Posterior cingulate gyrus (tissue), 11 donors: ENCODE data around the gene COA8.

ENCODE experiments used
- DNase-seq, 10 donors: peaks; one replicate each; pipeline versions ENCODE4 v3.0.0 to v3.0.0-alpha.2; 2020 to 2021; ENCODE audit warnings: mixed read lengths in 3 of 10
- intact Hi-C: fragments of 100-400 bp; cut with DNase I; formaldehyde crosslinking; loops from one replicate; pipeline ENCODE4 v1.15.1; 2023

COA8 gene

DNA sequence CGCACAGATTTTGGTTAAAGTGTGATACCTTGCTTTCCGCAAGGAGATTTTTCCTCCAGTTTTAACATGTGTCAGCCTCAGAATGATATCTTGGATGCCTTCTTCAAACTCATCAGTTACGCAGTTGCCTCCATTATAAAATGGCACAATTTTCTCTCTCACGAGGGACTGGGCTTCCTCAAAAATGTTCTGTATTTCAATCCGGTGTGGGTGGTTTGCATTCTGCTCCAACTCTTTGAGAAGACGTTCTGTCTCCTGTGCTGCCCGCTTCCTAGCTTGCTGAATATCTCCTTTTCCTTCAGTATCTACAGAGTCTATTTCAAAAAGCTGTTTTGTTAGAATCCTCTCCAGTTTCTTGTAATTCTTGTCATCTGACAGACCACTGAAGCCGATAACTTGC is 2.1 kb upstream of the COA8 start:
- intact Hi-C loops: no loop called here

DNA sequence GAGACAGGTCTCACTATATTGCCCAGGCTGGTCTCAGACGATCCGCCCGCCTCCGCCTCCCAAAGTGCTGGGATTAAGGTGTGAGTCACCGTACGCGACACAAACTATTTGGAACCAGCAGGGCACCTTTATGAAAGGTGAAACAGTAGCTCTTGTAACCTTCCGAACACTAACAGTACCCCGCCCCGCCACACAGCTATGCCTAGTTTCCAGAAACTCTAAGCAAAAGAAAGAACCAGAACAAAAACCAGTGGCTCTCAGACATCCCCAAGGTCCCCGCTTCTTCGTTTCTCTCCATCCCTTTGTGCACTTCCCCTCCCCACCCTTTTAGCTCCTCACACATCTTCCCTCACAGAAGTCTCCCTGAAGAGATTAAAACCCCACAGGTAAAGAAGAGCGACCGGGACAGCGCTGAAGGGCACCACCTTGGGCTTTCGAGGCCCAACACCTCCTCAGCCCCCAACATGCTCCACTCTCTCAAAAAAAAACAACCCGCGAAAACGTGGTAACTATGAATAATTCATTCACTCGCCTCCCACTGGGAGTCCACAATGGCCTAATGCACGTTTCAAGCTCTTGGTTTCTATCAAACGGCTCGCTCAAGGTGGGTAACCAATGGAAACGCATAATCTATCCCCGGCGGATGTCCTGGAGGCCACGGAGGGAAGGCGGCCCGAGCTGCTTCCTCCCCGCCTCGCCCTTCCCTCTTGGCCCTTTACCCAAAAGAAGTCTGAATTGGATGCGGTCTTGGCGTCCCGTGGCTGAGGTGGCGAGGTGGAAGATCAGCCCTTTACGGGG is 1.2 kb upstream of the COA8 start:
- intact Hi-C loops: no loop called here
- peak in 1 of 10 donors; percentile 52 for DNase-seq

More for the DNA sequence above, 2.1 kb upstream of the COA8 start:
- no peak for DNase-seq

DNA sequence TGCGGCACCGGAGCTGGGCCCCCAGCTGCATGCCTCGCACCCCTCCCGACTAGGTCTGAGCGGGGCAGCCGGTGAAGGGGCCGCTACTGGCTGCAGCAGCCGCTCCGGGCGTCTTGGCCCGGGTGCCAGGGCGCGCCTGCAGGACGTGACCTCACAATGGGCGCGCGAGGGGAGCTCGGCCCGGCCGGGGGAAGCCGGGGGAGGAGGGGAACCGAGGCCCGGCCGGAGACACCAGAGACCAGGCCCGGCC is 656 bp upstream of the COA8 start:
- DNase-seq: peak in 1 of 10 donors; percentile 80
- intact Hi-C loops: no loop called here

DNA sequence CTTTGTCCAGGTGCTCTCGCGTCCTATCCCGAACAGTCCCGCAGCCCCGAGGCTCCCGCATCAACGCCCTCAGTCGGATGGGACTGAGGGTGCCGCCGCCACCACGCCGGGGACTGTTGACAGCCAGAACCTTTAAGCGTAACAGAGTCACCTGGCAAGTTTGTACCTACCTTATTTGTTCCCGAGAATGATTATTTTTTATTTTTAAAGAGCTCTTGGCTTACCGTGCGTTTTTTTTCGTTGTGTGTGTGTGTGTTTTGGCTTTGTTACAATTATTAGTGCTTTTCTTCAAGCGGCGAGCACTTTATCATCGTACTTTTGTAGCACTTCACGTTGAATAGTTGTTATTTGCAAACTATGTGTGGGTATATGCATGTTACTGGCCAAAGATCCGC is 463 bp downstream of the COA8 start:
- intact Hi-C loops: no loop called here
- DNase-seq: no peak

DNA sequence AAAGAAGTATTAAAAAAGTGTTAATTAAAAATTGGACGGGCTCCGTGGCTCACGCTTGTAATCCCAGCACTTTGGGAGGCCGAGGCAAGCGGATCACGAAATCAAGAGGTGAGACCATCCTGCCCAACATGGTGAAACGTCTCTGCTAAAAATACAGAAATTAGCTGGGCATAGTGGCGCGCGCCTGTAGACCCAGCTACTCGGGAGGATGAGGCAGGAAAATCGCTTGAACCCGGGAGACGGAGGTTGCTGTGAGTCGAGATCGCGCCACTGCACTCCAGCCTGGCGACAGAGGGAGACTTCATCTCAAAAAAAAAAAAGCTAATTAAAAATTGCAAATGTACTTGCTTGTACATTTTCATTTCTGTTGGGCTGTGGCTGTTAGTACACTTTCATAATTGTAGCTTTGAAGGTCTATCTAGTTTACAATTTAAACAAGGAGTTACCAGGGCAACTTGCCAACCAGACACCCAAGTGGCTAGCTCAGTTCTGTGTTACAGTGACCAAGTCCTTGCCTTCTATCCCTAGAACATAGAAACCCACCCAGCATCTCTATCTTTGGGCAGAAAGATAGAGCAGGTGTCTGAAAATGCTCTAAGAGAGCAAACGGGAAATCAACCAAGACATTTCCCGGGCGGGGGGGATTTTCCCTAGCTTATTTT is 1.2 kb downstream of the COA8 start:
- no peak for DNase-seq
- intact Hi-C loops: no loop called here

DNA sequence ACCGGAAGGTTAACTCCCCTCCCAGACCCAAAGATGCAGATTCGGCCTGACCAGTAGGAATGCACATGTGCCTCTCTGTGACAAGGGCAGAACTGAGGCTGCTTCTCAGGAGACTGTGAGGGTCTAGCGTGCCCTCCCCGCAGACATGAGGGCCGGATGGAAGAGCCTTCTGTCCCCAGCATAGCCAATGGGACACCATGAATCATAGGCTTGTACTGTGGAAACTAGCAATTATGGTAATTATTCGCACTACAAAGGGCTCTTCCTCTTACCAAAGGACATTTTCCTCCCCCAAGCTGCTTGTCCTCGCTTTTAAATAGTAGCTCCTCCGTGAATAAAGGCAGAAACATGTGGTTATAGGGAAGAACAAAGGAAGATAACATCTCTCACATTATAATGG is 6.2 kb downstream of the COA8 start:
- DNase-seq: peak in 2 of 10 donors; percentile 18 to 74
- intact Hi-C loops: no loop called here

DNA sequence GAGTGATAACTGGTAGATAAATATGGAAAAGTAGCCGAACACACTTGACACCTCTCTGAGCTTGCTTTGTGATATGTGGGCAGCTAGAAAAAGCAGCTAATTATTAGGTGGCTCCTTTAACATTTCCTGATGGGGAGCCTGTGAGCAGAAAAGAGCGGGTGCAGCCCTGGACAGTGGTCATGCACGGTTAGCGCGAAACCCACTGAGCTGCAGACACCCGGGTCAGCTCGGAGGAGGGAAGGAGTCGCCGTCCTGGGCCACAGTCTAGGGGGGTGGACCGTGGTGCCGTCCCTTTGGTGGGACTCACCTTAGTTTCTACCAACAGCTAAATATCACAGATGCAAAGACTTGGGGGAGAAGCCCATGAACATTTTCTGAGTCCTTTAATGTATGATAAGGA is 6.6 kb downstream of the COA8 start:
- intact Hi-C loops: no loop called here
- peak in 2 of 10 donors; percentile 24 to 80 for DNase-seq

DNA sequence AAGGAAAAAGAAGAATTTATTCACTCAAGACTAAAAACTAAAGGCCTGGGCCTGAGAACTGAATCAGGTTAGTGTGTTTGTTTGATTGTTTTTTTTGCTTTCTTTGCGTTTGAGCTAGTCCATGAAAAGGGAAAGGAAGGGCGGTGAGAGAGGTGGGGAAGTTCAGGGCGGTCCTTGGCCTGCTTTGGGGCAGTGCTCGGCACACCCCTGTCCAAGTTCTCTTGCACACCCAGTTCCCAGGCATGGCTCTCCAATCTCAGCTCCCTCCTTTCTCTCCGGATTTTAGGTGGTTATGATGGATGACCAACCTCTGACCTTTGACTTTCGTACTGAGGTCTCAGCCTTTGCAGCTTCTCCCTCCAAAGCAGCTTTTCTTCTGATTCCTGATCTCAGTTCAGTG is 11.3 kb downstream of the COA8 start:
- peak in 2 of 10 donors; percentile 5 to 18 for DNase-seq
- intact Hi-C loops: loop anchor here (5.0 to 10.0 kb wide), 3 partner anchors 53 to 338 kb away; partner anchors contain the start of genes KLC1, XRCC3 and ZFYVE21

DNA sequence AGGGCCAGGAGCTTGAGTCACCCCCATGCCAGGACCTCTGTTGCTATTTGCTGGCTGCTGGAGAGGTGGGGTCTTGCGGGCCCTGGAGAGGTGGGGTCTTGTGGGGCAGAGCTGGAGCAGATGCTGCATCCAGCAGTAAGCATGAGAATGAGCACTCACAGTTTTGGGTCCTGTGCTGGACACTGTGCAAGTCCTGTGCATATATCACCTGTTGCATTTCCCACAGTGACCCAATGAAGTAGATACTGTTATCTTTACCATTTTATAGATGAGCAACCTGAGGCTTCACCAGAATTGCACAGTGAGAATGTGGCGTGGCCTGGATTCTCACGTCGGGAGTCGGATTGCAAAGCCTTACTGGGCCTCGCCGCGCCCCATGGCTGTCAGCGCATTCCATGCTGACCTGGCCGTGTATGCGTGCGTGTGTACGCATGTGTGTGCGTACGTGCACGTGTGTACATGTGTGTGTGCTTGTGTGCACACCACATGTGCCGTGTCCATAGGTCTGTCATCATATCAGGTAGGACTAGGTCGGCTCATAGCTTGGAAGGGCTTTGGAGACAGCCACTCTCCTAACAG is 12.0 kb downstream of the COA8 start:
- DNase-seq: peak in 2 of 10 donors; percentile 23 to 28
- intact Hi-C loops: loop anchor here (5.0 to 10.0 kb wide), 3 partner anchors 53 to 338 kb away; partner anchors contain the start of genes KLC1, XRCC3 and ZFYVE21

DNA sequence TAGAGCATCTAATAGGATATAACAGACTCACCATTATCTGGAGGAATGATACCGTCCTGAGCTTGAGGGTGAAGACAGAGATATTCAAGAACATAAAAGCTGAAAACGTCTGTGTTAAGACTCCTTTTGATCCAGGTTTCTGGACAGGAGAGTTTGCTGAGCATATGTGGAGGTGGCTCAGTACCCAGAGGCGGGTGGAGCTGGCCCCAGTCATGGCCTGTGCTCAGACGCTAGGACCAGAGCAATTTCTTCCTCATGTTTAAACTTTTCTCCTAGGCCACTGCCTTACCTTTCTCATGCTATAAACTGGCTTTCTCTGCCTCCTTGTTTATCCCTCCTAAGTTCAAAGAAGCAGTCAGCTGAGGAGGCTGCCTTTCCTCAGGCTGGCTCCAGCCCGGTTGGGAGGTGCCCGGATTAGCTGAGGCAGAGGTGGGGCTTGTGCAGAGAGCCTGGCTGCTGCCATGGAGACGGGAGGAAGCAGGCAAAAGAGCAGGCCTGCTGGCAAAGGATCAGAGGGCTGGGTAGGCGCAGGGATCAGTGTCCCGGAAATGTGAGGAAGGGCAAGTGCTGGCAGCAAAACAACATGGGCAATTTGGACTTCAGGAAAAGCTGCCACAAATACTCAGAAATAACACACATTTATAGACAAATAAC is 13.7 kb downstream of the COA8 start:
- DNase-seq: peak; percentile 47 to 97 (median 76)
- intact Hi-C loops: loop anchor here (10.0 kb wide), 1 partner anchor 138 kb away; the partner anchor contains the start of genes XRCC3 and ZFYVE21

DNA sequence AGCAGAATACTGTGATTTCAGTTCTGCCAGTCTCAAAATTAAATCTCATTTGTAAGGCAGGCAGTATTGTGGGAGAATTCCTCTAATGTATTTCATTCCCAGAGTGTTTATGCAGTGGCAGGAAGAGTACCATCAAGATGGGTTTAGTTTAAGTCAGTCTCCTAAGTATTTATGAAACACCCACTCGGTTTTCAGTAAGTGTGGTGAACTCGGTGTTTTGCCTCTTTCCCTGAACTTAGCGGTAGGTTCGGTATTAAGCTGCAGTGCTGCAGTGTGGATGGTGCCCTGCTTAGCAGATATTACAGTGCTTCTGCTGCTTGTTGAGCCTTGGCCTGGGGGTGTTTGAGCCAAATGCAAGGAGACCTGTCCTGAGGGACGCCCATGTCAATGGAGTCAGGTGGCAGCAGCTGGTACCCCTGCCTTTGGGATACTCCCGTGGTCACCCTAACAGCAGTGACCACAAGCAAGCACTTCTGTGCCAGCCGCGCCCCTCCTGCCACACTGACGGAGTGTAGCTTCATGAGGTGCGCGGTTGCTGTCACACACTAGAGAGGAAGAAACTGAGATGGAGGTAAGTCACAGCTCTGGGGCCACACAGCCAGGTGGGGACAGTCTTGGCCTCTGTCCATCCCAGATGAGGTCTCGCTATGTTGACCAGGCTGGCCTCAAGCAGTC is 15.8 kb downstream of the COA8 start:
- intact Hi-C loops: loop anchor here (10.0 kb wide), 1 partner anchor 136 kb away; the partner anchor contains the start of genes XRCC3 and ZFYVE21
- peak in 2 of 10 donors; percentile 57 to 77 for DNase-seq

DNA sequence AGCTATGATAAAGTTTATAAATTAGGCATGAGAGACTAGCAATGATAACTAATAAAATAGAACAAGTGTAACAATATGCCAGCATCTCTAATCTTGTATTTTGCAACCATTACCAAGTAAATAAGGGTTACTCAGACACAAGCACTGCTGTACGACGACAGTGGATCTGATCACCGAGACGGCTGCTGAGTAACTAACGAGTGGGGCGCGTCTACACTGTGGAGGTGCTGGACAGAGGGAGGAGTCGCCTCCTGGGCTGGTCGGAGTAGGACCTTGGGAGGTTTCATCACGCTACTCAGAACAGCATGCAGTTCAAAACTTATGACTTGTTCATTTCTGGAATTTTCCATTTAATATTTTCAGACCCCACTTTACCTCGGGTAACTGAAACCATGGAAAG is 18.4 kb downstream of the COA8 start:
- intact Hi-C loops: no loop called here
- DNase-seq: peak in 1 of 10 donors; percentile 46

DNA sequence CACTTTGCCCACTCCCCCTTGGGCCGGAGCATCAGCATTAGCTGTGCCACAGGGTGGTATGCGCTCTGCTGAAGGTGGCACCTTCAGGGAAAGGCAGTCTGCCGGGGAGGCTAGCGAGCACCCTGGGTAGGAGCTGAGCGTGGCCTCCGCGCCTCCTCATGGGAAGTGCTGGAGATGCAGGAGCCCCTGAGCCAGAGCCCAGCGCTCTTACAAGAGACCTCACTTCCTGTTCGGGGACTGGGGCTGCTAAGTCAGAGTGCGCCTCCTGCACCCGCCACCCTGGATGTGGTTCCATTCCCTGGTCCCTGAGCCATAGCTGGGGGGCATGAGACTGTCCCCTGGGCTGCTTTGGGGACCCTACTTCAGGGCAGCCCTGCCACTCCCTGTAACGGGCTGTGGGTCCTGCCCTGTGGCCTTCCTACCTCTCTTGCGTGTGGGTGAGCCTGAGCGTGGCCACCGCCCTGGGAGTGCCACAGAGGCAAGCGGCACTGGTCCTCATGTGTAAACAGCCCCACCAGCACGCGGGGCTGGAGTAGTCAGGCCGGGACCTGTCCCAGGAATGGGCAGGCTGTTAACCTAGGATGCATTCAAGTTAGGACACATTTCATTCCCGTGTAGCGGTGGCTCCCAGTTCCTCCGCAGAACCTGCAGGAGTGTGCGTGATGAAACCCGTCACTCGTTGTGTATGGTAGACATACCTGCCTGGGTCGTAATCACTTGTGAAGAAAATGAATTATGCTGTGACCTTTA is 19.4 kb downstream of the COA8 start:
- DNase-seq: peak in 1 of 10 donors; percentile 71
- intact Hi-C loops: no loop called here

DNA sequence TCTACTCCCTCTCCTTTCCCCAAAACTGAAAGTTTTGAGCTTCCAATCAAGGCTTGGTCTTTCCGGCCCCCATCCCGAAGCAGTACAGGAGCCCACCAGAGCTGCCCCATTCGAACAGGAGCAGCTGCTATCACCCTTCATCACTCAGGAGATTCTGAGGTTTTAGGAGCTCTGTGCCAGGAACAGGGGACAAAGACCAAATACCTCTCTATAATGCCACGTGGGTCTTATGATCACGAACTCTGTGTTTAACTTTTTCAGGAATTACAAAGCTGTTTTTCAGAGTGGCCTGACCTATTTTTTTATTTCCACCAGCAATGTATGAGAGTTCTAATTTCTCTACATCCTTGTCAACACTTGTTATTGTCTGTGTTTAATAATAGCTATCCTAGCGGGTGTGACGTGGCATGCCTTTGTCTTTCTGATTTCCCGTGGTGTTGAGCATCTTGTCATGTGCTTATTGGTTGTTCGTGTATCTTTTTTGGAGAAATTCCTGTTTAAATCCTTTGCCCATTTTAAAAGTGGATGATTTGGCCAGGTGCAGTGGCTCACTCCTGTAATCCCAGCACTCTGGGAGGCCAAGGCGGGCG is 21.7 kb downstream of the COA8 start:
- intact Hi-C loops: no loop called here
- DNase-seq: no peak

DNA sequence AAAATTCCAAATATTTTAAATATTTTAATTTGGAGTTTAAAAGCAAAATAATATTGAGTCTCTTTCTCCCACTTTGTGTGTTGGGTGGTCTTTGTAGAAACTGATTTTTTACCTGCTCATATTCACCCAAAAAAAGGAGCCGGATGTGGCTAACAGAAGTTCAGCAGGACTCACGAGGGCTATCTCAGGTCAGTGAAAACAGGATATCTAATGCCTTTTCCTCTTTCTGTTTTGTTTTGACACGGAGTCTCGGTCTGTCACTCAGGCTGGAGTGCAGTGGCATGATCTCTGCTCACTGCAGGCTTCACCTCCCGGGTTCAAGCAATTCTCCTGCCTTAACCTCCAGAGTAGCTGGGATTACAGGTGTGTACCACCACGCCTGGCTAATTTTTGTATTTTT is 30.8 kb downstream of the COA8 start:
- intact Hi-C loops: no loop called here
- no peak for DNase-seq

DNA sequence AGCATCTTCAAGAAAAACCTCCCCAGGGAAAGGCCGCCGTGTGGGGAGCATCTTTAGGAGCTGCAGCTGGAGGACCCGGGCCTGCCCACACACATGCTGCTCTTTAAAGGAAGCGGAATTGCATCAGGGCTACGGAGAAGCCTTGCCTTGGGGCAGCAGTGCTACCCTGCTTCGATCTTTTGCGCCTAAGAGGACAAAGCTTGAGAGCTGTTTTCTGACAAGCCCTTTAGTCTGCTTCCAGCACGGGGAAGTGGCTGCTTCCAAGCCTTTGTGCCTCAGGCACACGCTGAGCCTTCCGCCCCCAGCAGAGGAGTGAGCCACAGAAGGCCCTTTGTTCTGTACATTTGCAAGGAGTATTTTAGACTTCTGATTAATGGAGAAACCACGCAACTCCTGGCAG is 31.5 kb downstream of the COA8 start:
- peak; percentile 65 to 96 (median 76) for DNase-seq

DNA sequence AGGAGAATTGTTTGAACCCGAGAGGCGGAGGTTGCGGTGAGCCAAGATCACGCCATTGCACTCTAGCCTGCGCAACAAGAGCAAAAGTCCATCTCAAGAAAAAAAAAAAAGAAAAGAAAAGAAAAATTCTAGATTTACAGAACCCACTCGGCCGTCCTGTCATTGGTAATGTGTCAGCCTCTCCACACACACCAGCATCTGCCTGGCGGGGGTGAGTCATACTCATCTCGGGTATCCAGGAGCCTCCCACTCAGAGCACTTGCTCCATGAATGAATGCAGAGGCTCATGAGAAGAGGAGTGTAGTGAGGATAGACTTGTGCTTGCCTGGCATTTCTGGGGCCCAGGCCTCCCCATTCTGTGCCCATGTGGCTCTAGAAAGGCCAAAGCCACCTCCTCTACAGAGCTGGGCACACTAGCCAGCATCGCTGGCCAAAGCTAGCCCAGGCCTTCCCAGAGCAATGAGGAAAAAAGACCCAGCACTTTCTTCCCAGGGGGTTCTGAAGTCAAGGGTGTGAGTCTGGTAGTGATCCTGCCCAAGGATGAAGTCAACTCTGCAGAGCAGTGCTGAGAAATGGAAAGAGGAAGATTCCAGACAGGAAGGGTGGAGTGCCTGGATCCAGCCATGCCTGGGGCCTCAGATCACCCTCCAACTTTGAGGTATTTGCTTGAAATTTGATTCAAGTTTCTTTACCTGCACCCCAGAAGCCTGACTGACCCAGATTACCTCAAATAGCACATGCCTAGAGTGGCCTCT is 35.0 kb downstream of the COA8 start:
- peak in 9 of 10 donors; percentile 32 to 96 (median 71) for DNase-seq
- intact Hi-C loops: no loop called here

More for the DNA sequence above, 31.5 kb downstream of the COA8 start:
- intact Hi-C loops: no loop called here

DNA sequence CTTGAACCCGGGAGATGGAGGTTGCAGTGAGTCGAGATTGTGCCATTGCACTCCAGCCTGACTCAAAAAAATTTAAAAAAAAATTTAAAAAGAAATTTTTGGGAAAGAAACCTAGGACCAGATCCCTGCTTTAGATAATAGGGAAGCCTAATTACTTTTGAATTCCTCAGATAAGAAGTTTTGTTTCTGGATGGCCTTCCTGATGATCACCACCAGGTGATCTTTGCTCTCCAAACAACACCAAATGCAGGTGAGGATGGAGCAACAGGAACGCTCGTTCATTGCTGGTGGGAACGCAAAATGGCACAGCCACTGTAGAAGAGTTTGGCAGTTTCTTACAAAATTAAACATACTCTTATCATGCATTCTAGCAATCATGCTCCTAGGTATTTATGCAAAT is 37.7 kb downstream of the COA8 start:
- DNase-seq: no peak

DNA sequence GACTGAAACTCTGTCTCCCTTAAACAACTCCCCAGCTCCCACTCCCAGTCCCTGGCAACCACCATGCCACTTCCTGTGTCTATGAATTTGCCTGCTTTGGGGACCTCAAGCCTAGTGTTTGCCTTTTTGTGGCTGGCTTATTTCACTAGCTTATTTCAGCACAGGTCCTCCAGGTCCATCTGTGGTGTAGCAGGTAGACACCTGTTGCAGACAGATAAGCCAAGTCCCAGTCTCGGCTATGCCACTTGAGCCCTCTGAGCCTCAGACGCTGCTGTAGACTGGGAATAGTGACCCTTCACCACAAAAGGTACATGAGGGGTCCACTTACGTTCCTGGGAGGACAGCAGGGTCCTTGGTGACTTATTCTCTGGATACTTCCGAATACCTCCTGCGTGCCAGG is 41.9 kb downstream of the COA8 start:
- no peak for DNase-seq
- intact Hi-C loops: no loop called here

More for the DNA sequence above, 37.7 kb downstream of the COA8 start:
- intact Hi-C loops: no loop called here
